Mesenchymal stem cell (in vitro differentiated cells and primary cell): ENCODE measurements around the gene UGT1A7.

Source experiments
- DNase-seq: peaks from one replicate; pipeline ENCODE4 v3.0.0-alpha.2; 2013
- H2AFZ ChIP-seq: one replicate; pipeline ENCODE4 v1.6.1; 2013; ENCODE audit warnings: low read depth, mild to moderate bottlenecking, control low read depth, inconsistent platforms, low read length, moderate library complexity
- H2AK5ac ChIP-seq: 2 replicates; pipeline ENCODE4 v1.6.1; 2013; ENCODE audit warnings: low read length, moderate library complexity, mild to moderate bottlenecking, inconsistent platforms; ENCODE audit not compliant: severe bottlenecking
- H2BK120ac ChIP-seq: one replicate; pipeline ENCODE4 v1.6.1; 2013; ENCODE audit warnings: low read depth, mild to moderate bottlenecking, inconsistent platforms, low read length, moderate library complexity
- H2BK12ac ChIP-seq, 2 experiments: one replicate each; pipeline ENCODE4 v1.6.1; 2013; ENCODE audit warnings: inconsistent platforms in 2 of 2, low read length in 2 of 2, mild to moderate bottlenecking in 2 of 2, moderate library complexity in 2 of 2, control low read depth in 1 of 2
- H2BK15ac ChIP-seq: one replicate; pipeline ENCODE4 v1.6.1; 2013; ENCODE audit warnings: mild to moderate bottlenecking, low read depth, inconsistent platforms; ENCODE audit not compliant: poor library complexity, severe bottlenecking
- H2BK5ac ChIP-seq: 2 replicates; pipeline ENCODE4 v1.6.1; 2013; ENCODE audit warnings: low read depth, mild to moderate bottlenecking, low read length, control low read depth, inconsistent platforms; ENCODE audit not compliant: poor library complexity, severe bottlenecking
- H3K14ac ChIP-seq, 2 experiments: one replicate each; pipeline ENCODE4 v1.6.1; 2013; ENCODE audit warnings: inconsistent platforms in 2 of 2, low read length in 2 of 2, control low read depth in 1 of 2, mild to moderate bottlenecking in 1 of 2, moderate library complexity in 1 of 2
- H3K18ac ChIP-seq, 2 experiments: one replicate each; pipeline ENCODE4 v1.6.1; 2013; ENCODE audit warnings: inconsistent platforms in 2 of 2, low read length in 2 of 2, control low read depth in 1 of 2, low read depth in 1 of 2, mild to moderate bottlenecking in 1 of 2
- H3K23ac ChIP-seq, 2 experiments: one replicate each; pipeline ENCODE4 v1.6.1; 2013; ENCODE audit warnings: inconsistent platforms in 2 of 2, low read length in 2 of 2, mild to moderate bottlenecking in 2 of 2, moderate library complexity in 2 of 2, control low read depth in 1 of 2
- H3K27ac ChIP-seq: 2 replicates; pipeline ENCODE4 v1.5.1; 2013; ENCODE audit warnings: mild to moderate bottlenecking, moderate library complexity, low read length, control low read depth, inconsistent platforms; ENCODE audit not compliant: poor library complexity, severe bottlenecking
- H3K27me3 ChIP-seq, 2 experiments: 2 replicates each; pipeline versions ENCODE4 v1.6.1 to v1.7.0; 2013; ENCODE audit warnings: low read length in 2 of 2, mild to moderate bottlenecking in 2 of 2, moderate library complexity in 2 of 2, control low read depth in 1 of 2, inconsistent platforms in 1 of 2; ENCODE audit not compliant: control insufficient read depth in 1 of 2, insufficient read depth in 1 of 2
- H3K36me3 ChIP-seq, 2 experiments: 2 replicates each; pipeline versions ENCODE4 v1.6.1 to v1.7.0; 2013; ENCODE audit warnings: low read length in 2 of 2, control low read depth in 1 of 2, inconsistent platforms in 1 of 2, low read depth in 1 of 2, mild to moderate bottlenecking in 1 of 2; ENCODE audit not compliant: insufficient read depth in 2 of 2, control insufficient read depth in 1 of 2
- H3K4ac ChIP-seq, 2 experiments: one replicate each; pipeline ENCODE4 v1.6.1; 2013; ENCODE audit warnings: inconsistent platforms in 2 of 2, low read length in 2 of 2, mild to moderate bottlenecking in 2 of 2, moderate library complexity in 2 of 2, control low read depth in 1 of 2, low read depth in 1 of 2
- H3K4me1 ChIP-seq: 2 replicates; pipeline ENCODE4 v1.6.1; 2013; ENCODE audit warnings: low read depth, low read length, control low read depth; ENCODE audit not compliant: control insufficient read depth, insufficient read depth
- H3K4me2 ChIP-seq: 2 replicates; pipeline ENCODE4 v1.6.1; 2013; ENCODE audit warnings: low read length, mild to moderate bottlenecking, inconsistent platforms; ENCODE audit not compliant: poor library complexity, severe bottlenecking
- H3K4me3 ChIP-seq, 2 experiments: 2 replicates each; pipeline versions ENCODE4 v1.5.1 to v1.7.0; 2013; ENCODE audit warnings: low read length in 2 of 2, mild to moderate bottlenecking in 2 of 2, control low read depth in 1 of 2, low read depth in 1 of 2; ENCODE audit not compliant: insufficient read depth in 1 of 2
- H3K79me1 ChIP-seq: replicated peaks from 2 replicates; pipeline ENCODE4 v1.6.1; 2013; ENCODE audit warnings: mild to moderate bottlenecking, control low read depth, low read length, inconsistent platforms; ENCODE audit not compliant: poor library complexity, severe bottlenecking
- H3K9ac ChIP-seq: 2 replicates; pipeline ENCODE4 v1.7.0; 2013; ENCODE audit warnings: mild to moderate bottlenecking, low read length, moderate library complexity
- H3K9me3 ChIP-seq: 2 replicates; pipeline ENCODE4 v1.7.0; 2013; ENCODE audit warnings: mild to moderate bottlenecking, low read length; ENCODE audit not compliant: control insufficient read depth
- H4K8ac ChIP-seq: one replicate; pipeline ENCODE4 v1.6.1; 2013; ENCODE audit warnings: inconsistent platforms, mild to moderate bottlenecking, low read length, moderate library complexity
- H4K91ac ChIP-seq: one replicate; pipeline ENCODE4 v1.6.1; 2013; ENCODE audit warnings: mild to moderate bottlenecking, low read length, inconsistent platforms
- WGBS: methylation state at CpG from one replicate; pipeline ENCODE4 v1.1.7; 2013; ENCODE audit warnings: mixed read lengths; 5-methylcytosine and 5-hydroxymethylcytosine counted together

Gene UGT1A7

GRCh38 chr2:233779722-233780121, 98.0 kb downstream of the UGT1A7 start:
- no peak overlapping the region for H2BK12ac ChIP-seq
- H3K4me1 ChIP-seq, result no peaks in the 10 kb centered on the region
- peaks cover 0 to 8% of the 10 kb centered on the region in 2 experiments for H3K27me3 ChIP-seq
- H3K23ac ChIP-seq, result no peak overlapping the region
- H3K14ac ChIP-seq, result no peak overlapping the region
- H3K9me3 ChIP-seq, result peaks cover 3% of the 10 kb centered on the region
- no peak overlapping the region for H3K4me2 ChIP-seq
- no peak overlapping the region for H3K4me3 ChIP-seq
- H3K27ac ChIP-seq, result no peak overlapping the region
- no peak overlapping the region for H2BK15ac ChIP-seq
- no peak overlapping the region for H4K91ac ChIP-seq
- no peak overlapping the region for H3K4ac ChIP-seq
- no peak overlapping the region for H2AFZ ChIP-seq
- H4K8ac ChIP-seq, result no peak overlapping the region
- no peak for DNase-seq
- H3K9ac ChIP-seq, result no peak overlapping the region
- no peak overlapping the region for H2BK120ac ChIP-seq
- 89% methylated on average over 3 of the region's 4 CpGs for WGBS
- H2BK5ac ChIP-seq, result no peak overlapping the region
- H3K18ac ChIP-seq, result no peak overlapping the region
- no peaks in the 10 kb centered on the region for H3K79me1 ChIP-seq
- H3K36me3 ChIP-seq, result no peaks in the 10 kb centered on the region
- H2AK5ac ChIP-seq, result no peak overlapping the region

- no peak overlapping the region for H3K4ac ChIP-seq
- DNase-seq, result no peak
- H2BK5ac ChIP-seq, result no peak overlapping the region
- no peak overlapping the region for H2AFZ ChIP-seq
- H3K4me1 ChIP-seq, result no peaks in the 10 kb centered on the region
- H2AK5ac ChIP-seq, result no peak overlapping the region
- no peak overlapping the region for H4K91ac ChIP-seq
- H3K36me3 ChIP-seq, result no peaks in the 10 kb centered on the region
- H2BK120ac ChIP-seq, result no peak overlapping the region
- no peak overlapping the region for H3K9ac ChIP-seq
- H3K4me3 ChIP-seq, result no peak overlapping the region
- no peak overlapping the region for H3K14ac ChIP-seq
- H3K4me2 ChIP-seq, result no peak overlapping the region
- WGBS, result no CpG with 5 or more reads among the region's 4 CpGs
- H3K27me3 ChIP-seq, result peaks cover 0 to 4% of the 10 kb centered on the region in 2 experiments
- no peak overlapping the region for H4K8ac ChIP-seq
- H3K9me3 ChIP-seq, result peaks cover 3% of the 10 kb centered on the region
- H3K27ac ChIP-seq, result no peak overlapping the region
- no peak overlapping the region for H2BK15ac ChIP-seq
- no peak overlapping the region for H2BK12ac ChIP-seq
- H3K79me1 ChIP-seq, result no peaks in the 10 kb centered on the region
- H3K23ac ChIP-seq, result no peak overlapping the region
- no peak overlapping the region for H3K18ac ChIP-seq
These were observed 99.1 kb downstream of the UGT1A7 start for GRCh38 chr2:233780771-233781170.

GRCh38 chr2:233789554-233789953, 107.9 kb downstream of the UGT1A7 start:
- Histone ChIP-seq H2BK12ac (no peak overlapping the region), H3K4me1 (no peaks in the 10 kb centered on the region), H3K23ac (no peak overlapping the region), H2AK5ac (no peak overlapping the region), H3K18ac (no peak overlapping the region), H3K36me3 (no peaks in the 10 kb centered on the region), H3K4ac (no peak overlapping the region), H3K79me1 (no peaks in the 10 kb centered on the region), H2AFZ (no peak overlapping the region), H2BK5ac (no peak overlapping the region), H3K14ac (no peak overlapping the region), H3K27ac (no peak overlapping the region), H4K91ac (no peak overlapping the region), H3K27me3 (peaks cover 12 to 21% of the 10 kb centered on the region in 2 experiments), H3K9ac (no peak overlapping the region), H3K4me3 (no peak overlapping the region), H2BK120ac (no peak overlapping the region), H3K4me2 (no peak overlapping the region), H2BK15ac (no peak overlapping the region), H3K9me3 (no peaks in the 10 kb centered on the region), H4K8ac (no peak overlapping the region)
- 89% methylated on average over 7 of the region's 7 CpGs for WGBS
- no peak for DNase-seq

- Histone ChIP-seq H3K4ac (no peak overlapping the region), H2BK15ac (no peak overlapping the region), H3K4me1 (peaks cover 1% of the 10 kb centered on the region), H3K14ac (no peak overlapping the region), H3K27ac (no peak overlapping the region), H4K8ac (no peak overlapping the region), H2BK12ac (no peak overlapping the region), H3K79me1 (no peaks in the 10 kb centered on the region), H3K4me3 (no peak overlapping the region), H3K27me3 (peaks cover 12 to 20% of the 10 kb centered on the region in 2 experiments), H2BK120ac (no peak overlapping the region), H3K4me2 (no peak overlapping the region), H3K18ac (no peak overlapping the region), H2BK5ac (no peak overlapping the region), H2AK5ac (no peak overlapping the region), H3K36me3 (no peaks in the 10 kb centered on the region), H3K23ac (no peak overlapping the region), H3K9me3 (no peaks in the 10 kb centered on the region), H2AFZ (no peak overlapping the region), H4K91ac (no peak overlapping the region), H3K9ac (no peak overlapping the region)
- WGBS, result 83% methylated on average over 18 of the region's 18 CpGs
- DNase-seq, result no peak
These were observed 109.6 kb downstream of the UGT1A7 start for GRCh38 chr2:233791151-233791882.
